Measurements from ENCODE around the gene EIF5A. TPM values are rescaled to one million over a fixed set of nuclear protein-coding genes. Genes with fewer than 3 reads are reported as not detected.

EIF5A gene
- total RNA-seq, 3 donors from 2014 or later (not counting 1 experiment from before 2014, with no cell fraction given): 483 to 608 (median 492) TPM

- Mint-ChIP-seq H3K4me1 (peaks cover 48 to 61% of the 10 kb centered on the region in 2 donors), H3K4me3 (peak overlapping the region; percentile 85), H3K9me3 (no peaks in the 10 kb centered on the region), H3K27me3 (ENCODE audit: low read depth in 2 of 2) (no peaks in the 10 kb centered on the region), H3K27ac (peak overlapping the region; percentile 91 to 99), H3K36me3 (peaks cover 17% of the 10 kb centered on the region)
- 0% methylated on average over 11 of the region's 14 CpGs for WGBS (ENCODE audit: insufficient coverage)
- no peak for TF ChIP-seq CTCF (IDR thresholded peaks at IDR 0.05)
- peaks cover 55% of the 10 kb centered on the region for H3K4me1 ChIP-seq (ENCODE audit: control insufficient read depth, insufficient read depth, low read length)
- peak overlapping the region; percentile 99 for H3K27ac ChIP-seq (ENCODE audit: low read length)
- H3K36me3 ChIP-seq (ENCODE audit: control insufficient read depth, insufficient read depth, low read length): peaks cover 43% of the 10 kb centered on the region
- intact Hi-C loops (cut with micrococcal nuclease): loop anchor here (5.0 kb wide), 1 partner anchor 533 kb away; no protein-coding TSS in a partner anchor
- H3K27me3 ChIP-seq (ENCODE audit: control insufficient read depth, insufficient read depth, low read length): no peaks in the 10 kb centered on the region
- peak; percentile 29 to 41 (median 40) for ATAC-seq
- H3K4me3 ChIP-seq (ENCODE audit: low read length): peak overlapping the region; percentile 88
- DNase-seq: peak; percentile 81 to 97
- H3K9me3 ChIP-seq (ENCODE audit: control insufficient read depth, insufficient read depth, low read length): no peaks in the 10 kb centered on the region
Observed at GRCh38 chr17:7308625-7309433, 1.4 kb downstream of the EIF5A start.

GRCh38 chr17:7309628-7310027 is 2.2 kb downstream of the EIF5A start:
- no peak for ATAC-seq
- Mint-ChIP-seq H3K9me3 (no peaks in the 10 kb centered on the region), H3K27me3 (ENCODE audit: low read depth in 2 of 2) (no peaks in the 10 kb centered on the region), H3K27ac (peak overlapping the region; percentile 91 to 99), H3K36me3 (peaks cover 17% of the 10 kb centered on the region), H3K4me1 (peaks cover 56 to 69% of the 10 kb centered on the region in 2 donors), H3K4me3 (peak overlapping the region; percentile 85)
- peak in 1 of 2 donors; percentile 15 for DNase-seq
- Histone ChIP-seq H3K27ac (ENCODE audit: low read length) (peak overlapping the region; percentile 99), H3K4me3 (ENCODE audit: low read length) (no peak overlapping the region), H3K4me1 (ENCODE audit: control insufficient read depth, insufficient read depth, low read length) (peaks cover 63% of the 10 kb centered on the region), H3K27me3 (ENCODE audit: control insufficient read depth, insufficient read depth, low read length) (no peaks in the 10 kb centered on the region), H3K9me3 (ENCODE audit: control insufficient read depth, insufficient read depth, low read length) (no peaks in the 10 kb centered on the region), H3K36me3 (ENCODE audit: control insufficient read depth, insufficient read depth, low read length) (peaks cover 47% of the 10 kb centered on the region)
- TF ChIP-seq CTCF (IDR thresholded peaks at IDR 0.05): no peak
- intact Hi-C loops (cut with micrococcal nuclease): loop anchor here (5.0 kb wide), 1 partner anchor 533 kb away; no protein-coding TSS in a partner anchor
- WGBS (ENCODE audit: insufficient coverage): 76% methylated on average over 12 of the region's 12 CpGs

- intact Hi-C loops (cut with micrococcal nuclease): no loop called here
- DNase-seq: no peak
- Mint-ChIP-seq H3K27ac (peak overlapping the region; percentile 91 to 99), H3K9me3 (no peaks in the 10 kb centered on the region), H3K36me3 (peaks cover 17% of the 10 kb centered on the region), H3K4me1 (peaks cover 56 to 82% of the 10 kb centered on the region in 2 donors), H3K27me3 (ENCODE audit: low read depth in 2 of 2) (no peaks in the 10 kb centered on the region), H3K4me3 (peak overlapping the region; percentile 85)
- ATAC-seq: no peak
- H3K27ac ChIP-seq (ENCODE audit: low read length): no peak overlapping the region
- no peak for TF ChIP-seq CTCF (IDR thresholded peaks at IDR 0.05)
- H3K9me3 ChIP-seq (ENCODE audit: control insufficient read depth, insufficient read depth, low read length): no peaks in the 10 kb centered on the region
- no peak overlapping the region for H3K4me3 ChIP-seq (ENCODE audit: low read length)
- H3K4me1 ChIP-seq (ENCODE audit: control insufficient read depth, insufficient read depth, low read length): peaks cover 68% of the 10 kb centered on the region
- WGBS (ENCODE audit: insufficient coverage): 84% methylated on average over 7 of the region's 7 CpGs
- H3K36me3 ChIP-seq (ENCODE audit: control insufficient read depth, insufficient read depth, low read length): peaks cover 47% of the 10 kb centered on the region
- no peaks in the 10 kb centered on the region for H3K27me3 ChIP-seq (ENCODE audit: control insufficient read depth, insufficient read depth, low read length)
Observed at GRCh38 chr17:7311110-7311705, 3.8 kb downstream of the EIF5A start.
